GM11168 (cell line): ENCODE data around the gene PRMT3.
"Not testable (repeated sequence)": the region's sequence is repeated elsewhere in the genome, so short reads cannot be mapped to it uniquely, and the experiment has no call there.

Experiments
- in situ Hi-C: fragments of 300-500 bp; cut with MboI; formaldehyde crosslinking; loops from one replicate; pipeline ENCODE4 v1.12.0; 2022; ENCODE audit warnings: low sequenced_read_pairs; ENCODE audit not compliant: unreplicated experiment

The PRMT3 gene

GRCh38 chr11:20497124-20497792 lies 109.7 kb downstream of the PRMT3 start:
- in situ Hi-C loops = no loop called here

- in situ Hi-C loops = no loop called here
Observed at GRCh38 chr11:20501252-20501651, 113.7 kb downstream of the PRMT3 start.

- in situ Hi-C loops = no loop called here
Observed at GRCh38 chr11:20501971-20502370, 114.5 kb downstream of the PRMT3 start.

GRCh38 chr11:20511982-20512381 lies 124.5 kb downstream of the PRMT3 start:
- in situ Hi-C loops = no loop called here

GRCh38 chr11:20512869-20513268 lies 125.4 kb downstream of the PRMT3 start:
- in situ Hi-C loops = no loop called here

GRCh38 chr11:20518323-20518834 lies 130.9 kb downstream of the PRMT3 start:
- in situ Hi-C loops = no loop called here

- in situ Hi-C loops = no loop called here
Observed at GRCh38 chr11:20522536-20522935, 135.0 kb downstream of the PRMT3 start.

GRCh38 chr11:20529757-20530156 lies 142.2 kb downstream of the PRMT3 start:
- in situ Hi-C loops = no loop called here

- in situ Hi-C loops = no loop called here
Observed at GRCh38 chr11:20530942-20531703, 143.6 kb downstream of the PRMT3 start.

GRCh38 chr11:20535271-20535881 lies 147.9 kb downstream of the PRMT3 start:
- in situ Hi-C loops = no loop called here

- in situ Hi-C loops = no loop called here
Observed at GRCh38 chr11:20536365-20536764, 148.8 kb downstream of the PRMT3 start.

GRCh38 chr11:20536784-20537183 lies 149.3 kb downstream of the PRMT3 start:
- in situ Hi-C loops = no loop called here

- in situ Hi-C loops = no loop called here
Observed at GRCh38 chr11:20541503-20541902, 154.0 kb downstream of the PRMT3 start.

GRCh38 chr11:20544603-20545237 lies 157.2 kb downstream of the PRMT3 start:
- in situ Hi-C loops = no loop called here

GRCh38 chr11:20547411-20547810 lies 159.9 kb downstream of the PRMT3 start:
- in situ Hi-C loops = no loop called here

GRCh38 chr11:20551096-20551495 lies 163.6 kb downstream of the PRMT3 start:
- in situ Hi-C loops = no loop called here

GRCh38 chr11:20555783-20556182 lies 168.3 kb downstream of the PRMT3 start:
- in situ Hi-C loops = no loop called here

- in situ Hi-C loops = not testable (repeated sequence)
Observed at GRCh38 chr11:20556396-20556795, 168.9 kb downstream of the PRMT3 start.

- in situ Hi-C loops = no loop called here
Observed at GRCh38 chr11:20558741-20559140, 171.2 kb downstream of the PRMT3 start.
